ENCODE measurements around the gene ZFP57.
"Not testable (repeated sequence)": the region's sequence is repeated elsewhere in the genome, so short reads cannot be mapped to it uniquely, and the experiment has no call there.

ZFP57 gene

DNA sequence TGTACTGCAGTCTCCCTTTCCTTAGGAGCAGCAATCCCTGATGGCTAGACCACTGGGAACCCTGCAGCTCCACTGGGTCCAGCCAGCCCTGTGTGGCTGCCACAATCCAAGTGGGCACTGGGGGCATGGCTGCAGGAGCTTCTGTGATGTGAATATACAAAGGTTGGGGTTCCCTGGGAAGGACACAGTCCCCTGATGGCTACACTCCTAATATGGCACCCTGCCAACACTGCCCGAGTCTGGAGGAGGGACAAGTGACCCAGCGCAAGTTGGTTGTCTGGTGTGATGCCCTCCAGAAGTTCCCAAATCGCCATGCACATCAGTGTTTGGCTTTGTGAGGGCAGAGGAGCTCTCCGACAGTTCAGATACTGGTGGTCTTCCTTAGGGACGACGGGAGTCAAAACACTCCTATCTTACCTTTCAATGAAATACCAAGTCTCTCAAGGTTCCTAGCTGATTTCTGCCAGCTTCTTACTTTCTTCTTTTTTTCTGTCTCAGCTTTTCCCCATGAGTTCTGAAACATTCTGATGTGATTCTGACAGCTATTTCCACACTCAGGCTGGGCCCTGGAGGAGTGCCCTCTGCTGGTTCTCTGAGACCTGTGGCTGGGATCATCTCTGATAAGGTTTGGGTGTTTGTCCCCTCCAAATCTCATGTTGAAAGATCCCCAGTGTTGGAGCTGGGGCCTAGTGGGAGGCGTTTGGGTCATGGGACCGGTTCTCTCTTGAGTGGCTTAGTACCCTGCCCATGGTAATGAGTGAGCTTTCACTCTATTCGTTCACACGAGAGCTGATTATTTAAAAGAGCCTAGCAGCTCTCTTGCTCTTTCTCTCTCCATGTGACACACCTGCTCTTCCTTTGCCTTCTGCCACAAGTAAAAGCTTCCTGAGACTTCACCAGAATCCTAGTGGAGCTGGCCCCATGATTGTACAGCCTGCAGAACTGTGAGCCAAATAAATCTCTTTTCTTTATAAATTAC is 15.5 kb upstream of the ZFP57 start:
- DNase-seq, result peak; percentile 40 to 57 (median 55)

- no peak for DNase-seq
Observed at GRCh38 chr6:29694637-29695036, 13.7 kb upstream of the ZFP57 start.

DNA sequence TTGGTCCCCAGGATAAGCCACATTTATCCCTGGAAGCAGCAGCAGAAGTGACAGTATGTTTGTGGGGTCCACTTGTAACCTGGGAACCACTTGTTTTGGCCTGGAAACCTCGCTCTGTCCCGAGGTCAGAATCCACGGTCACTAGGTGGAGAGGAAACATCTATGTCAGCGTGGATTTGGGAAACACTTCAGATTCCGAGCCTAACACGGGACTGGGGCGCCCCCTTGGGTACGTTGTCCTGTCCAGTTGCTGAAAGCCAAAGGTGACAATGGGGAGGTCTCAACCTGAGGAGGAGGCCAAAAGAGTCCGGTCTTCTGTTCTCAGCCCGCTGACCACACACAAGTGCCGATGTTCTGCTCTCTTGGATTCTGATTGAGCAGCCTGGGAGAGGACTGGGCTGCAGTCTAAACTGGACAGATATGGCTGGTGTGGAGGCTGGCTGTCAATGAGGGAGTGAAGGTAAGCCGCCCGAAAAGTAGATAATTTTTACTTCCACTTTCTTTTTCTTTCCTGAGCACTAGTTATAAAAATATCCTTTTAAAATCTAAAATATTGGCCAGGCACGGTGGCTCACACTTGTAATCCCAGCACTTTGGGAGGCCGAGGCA is 4.9 kb upstream of the ZFP57 start:
- no peak for DNase-seq

GRCh38 chr6:29681811-29682210 is 859 bp upstream of the ZFP57 start:
- no peak for DNase-seq

DNA sequence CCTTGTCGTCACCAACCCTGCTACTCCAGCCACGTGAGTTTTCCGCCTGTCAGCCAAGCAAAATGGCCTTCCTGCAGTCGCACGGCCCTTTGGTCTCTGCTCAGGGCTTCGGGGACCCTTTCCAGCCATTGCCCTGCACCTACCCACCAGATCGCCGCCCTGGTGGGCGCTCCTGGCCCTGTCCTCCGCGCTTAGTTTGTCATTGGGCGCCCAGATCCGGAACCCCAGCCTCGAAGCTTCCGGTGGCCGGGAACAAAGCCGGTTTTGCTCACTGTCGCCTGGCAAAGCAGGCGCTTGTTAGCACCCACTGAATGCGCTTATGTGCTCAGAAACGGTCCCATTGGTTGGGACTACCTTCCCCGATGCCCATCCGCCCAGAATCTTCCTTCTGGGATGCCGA is 536 bp downstream of the ZFP57 start:
- no peak for DNase-seq

- DNase-seq, result no peak
Observed at GRCh38 chr6:29679962-29680361, 990 bp downstream of the ZFP57 start.

DNA sequence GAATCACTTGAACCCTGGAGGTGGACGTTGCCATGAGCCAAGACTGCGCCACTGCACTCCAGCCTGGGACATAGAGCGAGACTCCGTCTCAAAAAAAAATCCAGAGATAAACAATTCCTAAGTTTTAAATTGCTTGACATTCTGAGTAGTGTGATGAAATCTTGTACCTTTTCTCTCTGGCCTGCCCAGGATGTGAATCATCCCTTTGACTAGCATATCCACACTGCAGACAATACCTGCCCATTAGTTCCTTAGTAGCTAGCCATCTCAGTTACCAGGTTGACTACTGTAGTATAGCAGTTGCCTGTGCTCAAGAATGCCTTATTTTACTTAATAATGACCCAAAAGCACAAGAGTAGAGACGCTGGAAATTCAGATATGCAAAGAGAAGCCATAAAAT is 2.8 kb downstream of the ZFP57 start:
- DNase-seq, result no peak

GRCh38 chr6:29676981-29677601 is 3.9 kb downstream of the ZFP57 start:
- peak; percentile 35 to 45 (median 37) for DNase-seq

DNA sequence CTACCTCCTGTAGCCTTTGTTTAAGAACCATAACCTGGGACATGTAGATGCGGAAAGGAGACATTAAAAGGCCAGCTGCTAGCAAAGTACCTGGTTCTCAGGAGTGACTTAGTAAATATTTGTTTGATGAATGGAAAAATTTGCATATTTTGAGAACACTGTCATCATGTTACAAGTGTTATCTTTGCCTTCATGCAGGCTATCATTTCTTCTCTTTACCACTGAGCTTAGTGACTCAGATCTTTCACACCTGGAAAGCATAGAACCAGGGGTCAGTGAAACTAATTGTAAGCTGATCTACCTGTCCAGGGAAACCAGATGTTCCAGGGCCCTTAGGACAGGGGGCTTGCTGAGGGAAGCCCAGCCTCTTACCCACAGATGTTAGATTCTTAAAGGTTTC is 5.4 kb downstream of the ZFP57 start:
- DNase-seq, result no peak

DNA sequence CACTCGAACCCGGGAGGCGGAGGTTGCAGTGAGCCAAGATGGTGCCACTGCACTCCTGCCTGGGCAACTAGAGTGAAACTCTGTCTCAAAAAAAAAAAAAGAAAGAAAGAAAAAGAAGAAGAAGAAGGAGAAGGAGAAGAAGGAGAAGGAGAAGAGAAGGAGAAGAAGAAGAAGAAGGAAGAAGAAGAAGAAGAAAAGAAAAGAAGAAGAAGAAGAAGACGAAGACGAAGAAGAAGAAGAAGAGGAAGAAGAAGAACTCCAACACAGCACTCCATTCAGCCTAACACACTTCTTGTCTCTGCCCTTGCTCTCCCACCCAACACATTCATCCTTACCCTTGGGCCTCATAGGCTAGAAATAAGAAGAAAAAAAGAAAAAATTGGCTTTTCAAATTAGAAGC is 6.9 kb downstream of the ZFP57 start:
- DNase-seq, result no peak

- no peak for DNase-seq
Observed at GRCh38 chr6:29673161-29673560, 7.8 kb downstream of the ZFP57 start.

GRCh38 chr6:29672116-29672515 is 8.8 kb downstream of the ZFP57 start:
- DNase-seq, result not testable (repeated sequence)

DNA sequence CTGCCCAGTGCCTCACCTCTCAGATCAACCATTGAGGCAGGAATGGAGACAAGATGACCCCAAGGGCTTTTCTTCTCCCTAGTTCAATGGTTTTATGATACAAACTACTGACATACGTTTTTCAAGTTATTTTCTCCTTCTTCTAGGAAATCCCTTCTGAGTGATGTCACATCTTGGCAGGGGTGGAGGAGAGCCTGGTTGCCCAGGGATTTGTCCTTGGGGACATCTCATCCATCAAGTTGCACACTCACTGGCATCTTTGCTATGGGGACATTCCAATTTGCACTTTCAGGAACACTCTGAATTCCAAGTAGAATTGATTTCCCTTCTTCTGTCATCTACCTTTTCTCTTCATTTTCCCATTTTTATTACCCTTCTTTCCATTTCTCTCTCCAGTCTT is 9.9 kb downstream of the ZFP57 start:
- no peak for DNase-seq

DNA sequence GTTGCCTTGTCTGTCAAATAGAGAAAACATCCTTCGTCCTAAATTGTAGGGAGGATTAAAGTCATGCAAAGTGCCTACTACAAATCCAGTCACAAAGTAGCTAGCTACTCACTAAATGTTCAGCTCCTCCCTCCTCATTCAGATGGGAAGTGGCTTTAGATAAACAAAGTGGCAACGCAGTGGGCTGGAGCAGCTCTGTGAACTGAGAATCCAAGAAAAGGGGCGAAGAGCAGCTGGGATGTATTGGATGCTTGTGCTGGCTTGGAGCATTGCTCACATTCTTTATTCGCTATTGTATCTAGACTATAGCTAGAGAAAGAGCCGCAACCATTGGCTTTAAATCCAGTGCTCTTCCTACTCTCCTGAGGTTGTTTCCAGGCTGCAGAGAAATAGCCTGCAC is 13.8 kb downstream of the ZFP57 start:
- DNase-seq, result no peak

DNA sequence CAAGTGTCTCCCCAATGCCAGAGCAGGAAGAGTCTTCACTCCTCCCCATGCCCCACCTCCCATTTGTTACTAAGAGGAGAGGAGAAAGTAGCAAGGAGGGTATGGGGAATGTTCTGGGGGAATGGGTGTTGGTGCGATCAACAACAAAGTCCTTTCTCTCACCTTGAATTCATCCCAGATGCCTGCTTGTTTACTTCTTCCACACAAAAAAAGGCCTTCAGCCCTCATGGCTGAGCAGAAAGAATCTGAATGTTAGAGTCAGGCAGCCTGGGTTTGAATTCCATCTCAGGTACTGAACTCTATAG is 14.2 kb downstream of the ZFP57 start:
- DNase-seq, result no peak

DNA sequence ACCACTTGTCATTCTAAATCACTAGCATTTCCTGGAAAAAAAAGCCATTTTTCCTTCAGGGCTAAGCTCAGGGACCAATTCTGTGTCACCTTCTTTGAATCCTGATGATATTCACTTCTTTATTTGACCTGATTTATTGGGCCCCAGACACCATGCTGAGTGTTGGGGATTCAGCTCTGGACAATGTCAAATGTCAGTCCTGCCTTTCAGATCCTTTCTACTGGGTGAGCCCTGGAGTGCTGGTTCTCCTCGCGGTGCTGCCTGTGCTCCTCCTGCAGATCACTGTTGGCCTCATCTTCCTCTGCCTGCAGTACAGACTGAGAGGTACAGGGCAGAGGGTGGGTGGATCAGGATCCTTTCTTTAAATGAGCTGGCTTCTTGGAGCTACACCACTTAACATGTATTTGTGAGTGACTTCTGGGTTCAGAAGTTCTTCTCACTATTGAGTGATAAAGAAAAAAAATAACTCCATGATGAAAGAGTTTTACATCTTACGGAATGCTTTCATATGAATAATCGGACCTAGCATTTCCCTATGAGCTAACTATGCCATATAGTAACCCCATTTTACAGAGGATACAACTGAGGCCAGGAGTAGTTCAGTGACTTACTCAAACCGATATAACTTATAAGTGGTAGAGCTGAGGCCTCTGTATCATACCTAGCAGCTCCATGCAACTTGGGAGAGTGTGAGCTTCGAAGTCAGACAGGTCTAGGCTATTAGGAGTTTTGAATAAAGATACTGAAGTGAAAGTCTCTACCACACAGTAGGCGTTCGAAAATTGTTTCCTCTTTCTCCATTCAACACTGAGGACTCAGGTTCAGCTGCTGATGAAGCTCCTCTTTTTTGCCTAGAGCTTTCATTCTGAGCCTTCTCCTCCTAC is 14.8 kb downstream of the ZFP57 start:
- DNase-seq, result peak in 2 of 3 donors; percentile 25 to 33

DNA sequence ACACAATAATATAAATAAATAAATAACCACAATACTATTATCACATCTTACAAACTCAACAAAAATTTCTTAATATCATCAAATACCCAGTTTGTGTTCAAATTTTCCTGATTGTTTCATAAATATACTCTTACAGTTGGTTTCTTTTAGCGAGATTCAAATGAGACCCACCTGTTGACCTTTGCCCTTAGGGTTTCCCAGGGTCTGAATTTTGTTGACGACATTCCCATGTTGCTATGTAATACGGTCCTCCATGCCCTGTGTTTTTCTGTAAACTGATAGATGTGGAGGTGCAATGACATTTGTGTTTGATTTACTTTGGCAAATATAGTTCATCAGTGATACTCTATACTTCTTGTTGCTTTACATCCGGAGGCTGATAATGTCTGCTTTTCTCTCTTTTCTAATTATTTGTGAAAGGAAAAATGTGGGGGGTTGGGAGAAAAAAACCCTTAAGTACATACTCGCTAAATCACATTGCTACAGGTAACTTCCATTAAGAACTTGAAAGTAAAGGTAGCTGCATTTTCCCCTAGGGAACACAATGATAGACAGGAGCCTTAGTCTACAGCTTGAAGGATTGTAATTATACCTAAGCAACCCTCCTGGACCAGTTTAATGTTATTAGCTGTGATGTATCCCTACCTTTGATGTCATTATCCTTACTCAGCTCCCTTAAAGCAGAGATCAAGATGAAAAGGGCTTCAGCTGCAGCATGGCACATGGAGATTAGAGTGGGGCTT is 17.5 kb downstream of the ZFP57 start:
- no peak for DNase-seq

GRCh38 chr6:29661502-29662141 is 19.3 kb downstream of the ZFP57 start:
- not testable (repeated sequence) for DNase-seq

GRCh38 chr6:29661071-29661470 is 19.9 kb downstream of the ZFP57 start:
- no peak for DNase-seq

GRCh38 chr6:29656798-29657197 is 24.2 kb downstream of the ZFP57 start, which contains the start of gene MOG:
MOG (plus strand) TSS chr6:29657092; CDS start chr6:29657210, 118 bp downstream.
- DNase-seq, result no peak

- no peak for DNase-seq
Observed at GRCh38 chr6:29656157-29656556, 24.8 kb downstream of the ZFP57 start.

- DNase-seq, result no peak
Observed at GRCh38 chr6:29655658-29656057, 25.3 kb downstream of the ZFP57 start.

Data from suppressor macrophage treated with lipopolysaccharide for 1 hour (primary cell).